Activated T-helper 1 cell treated with anti-CD3 and anti-CD28 coated beads, Interleukin-2, amount 50 U/mL, for 16 hours (primary cell): ENCODE measurements around the gene GTF2I.
"Not testable (repeated sequence)": the region's sequence is repeated elsewhere in the genome, so short reads cannot be mapped to it uniquely, and the experiment has no call there.

Source experiments
- DNase-seq, 2 donors: peaks; one replicate each; pipeline ENCODE4 v3.0.0-alpha.2; 2020; ENCODE audit warnings: low read depth in 1 of 2, low spot score in 1 of 2

The GTF2I gene

GRCh38 chr7:74773760-74774750, 116.5 kb downstream of the GTF2I start, which contains the start of gene NCF1:
Gene NCF1, plus strand, starts transcription at chr7:74774011. Its CDS starts 21 bp downstream, at chr7:74774032.
- not testable (repeated sequence) for DNase-seq

- DNase-seq, result not testable (repeated sequence)
Observed at GRCh38 chr7:74775111-74775510, 117.6 kb downstream of the GTF2I start.

- DNase-seq, result not testable (repeated sequence)
Observed at GRCh38 chr7:74779053-74779452, 121.5 kb downstream of the GTF2I start.

- DNase-seq, result not testable (repeated sequence)
Observed at GRCh38 chr7:74781746-74782145, 124.2 kb downstream of the GTF2I start.

- DNase-seq, result not testable (repeated sequence)
Observed at GRCh38 chr7:74783595-74783994, 126.1 kb downstream of the GTF2I start.

- peak; percentile 88 to 91 for DNase-seq
Observed at GRCh38 chr7:74788369-74789150, 131.0 kb downstream of the GTF2I start.

- DNase-seq, result not testable (repeated sequence)
Observed at GRCh38 chr7:74789200-74789736, 131.8 kb downstream of the GTF2I start.

GRCh38 chr7:74797848-74798622, 140.5 kb downstream of the GTF2I start:
- not testable (repeated sequence) for DNase-seq

- not testable (repeated sequence) for DNase-seq
Observed at GRCh38 chr7:74798644-74799043, 141.1 kb downstream of the GTF2I start.
